ENCODE results near the gene ZYX. TPM values are rescaled to one million over a fixed set of nuclear protein-coding genes. Genes with fewer than 3 reads are reported as not detected.

Gene ZYX
- total and polyA plus RNA-seq, 12 donors, result 48.5 to 152 (median 74.6) TPM

DNA sequence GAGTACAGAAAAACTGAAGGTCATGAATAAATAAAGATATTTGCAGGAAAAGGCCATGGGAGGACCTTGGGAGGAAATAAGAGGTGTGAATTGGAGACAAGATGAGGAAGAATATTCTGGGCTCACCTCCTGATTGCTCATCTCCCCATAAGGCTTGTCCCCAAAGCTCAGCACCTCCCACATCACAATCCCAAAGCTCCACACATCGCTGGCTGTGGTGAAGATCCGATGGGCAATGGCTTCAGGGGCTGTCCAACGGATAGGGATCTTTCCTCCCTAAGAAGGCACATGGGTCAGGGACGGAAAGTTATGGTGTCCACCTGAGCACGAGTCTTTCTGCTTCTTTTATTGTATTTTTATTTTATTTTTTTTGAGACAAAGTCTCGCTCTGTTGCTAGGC is 12.9 kb downstream of the ZYX start:
- intact Hi-C loops (cut with DNase I), result no loop called here
- Histone ChIP-seq H3K4me3 (no peak overlapping the region), H3K27me3 (no peaks in the 10 kb centered on the region), H3K36me3 (peaks cover 0 to 41% (median 19%) of the 10 kb centered on the region in 9 donors), H3K27ac (no peak overlapping the region), H3K4me1 (peaks cover 14 to 67% (median 62%) of the 10 kb centered on the region in 9 donors), H3K9me3 (no peaks in the 10 kb centered on the region)
- 96 to 99% methylated on average over 6 of the region's 6 CpGs for WGBS, 2 donors
- TF ChIP-seq, protein P1, sequence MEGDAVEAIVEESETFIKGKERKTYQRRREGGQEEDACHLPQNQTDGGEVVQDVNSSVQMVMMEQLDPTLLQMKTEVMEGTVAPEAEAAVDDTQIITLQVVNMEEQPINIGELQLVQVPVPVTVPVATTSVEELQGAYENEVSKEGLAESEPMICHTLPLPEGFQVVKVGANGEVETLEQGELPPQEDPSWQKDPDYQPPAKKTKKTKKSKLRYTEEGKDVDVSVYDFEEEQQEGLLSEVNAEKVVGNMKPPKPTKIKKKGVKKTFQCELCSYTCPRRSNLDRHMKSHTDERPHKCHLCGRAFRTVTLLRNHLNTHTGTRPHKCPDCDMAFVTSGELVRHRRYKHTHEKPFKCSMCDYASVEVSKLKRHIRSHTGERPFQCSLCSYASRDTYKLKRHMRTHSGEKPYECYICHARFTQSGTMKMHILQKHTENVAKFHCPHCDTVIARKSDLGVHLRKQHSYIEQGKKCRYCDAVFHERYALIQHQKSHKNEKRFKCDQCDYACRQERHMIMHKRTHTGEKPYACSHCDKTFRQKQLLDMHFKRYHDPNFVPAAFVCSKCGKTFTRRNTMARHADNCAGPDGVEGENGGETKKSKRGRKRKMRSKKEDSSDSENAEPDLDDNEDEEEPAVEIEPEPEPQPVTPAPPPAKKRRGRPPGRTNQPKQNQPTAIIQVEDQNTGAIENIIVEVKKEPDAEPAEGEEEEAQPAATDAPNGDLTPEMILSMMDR (IDR thresholded peaks at IDR 0.05), result no peak
- ATAC-seq (no peak), DNase-seq (no peak)

DNA sequence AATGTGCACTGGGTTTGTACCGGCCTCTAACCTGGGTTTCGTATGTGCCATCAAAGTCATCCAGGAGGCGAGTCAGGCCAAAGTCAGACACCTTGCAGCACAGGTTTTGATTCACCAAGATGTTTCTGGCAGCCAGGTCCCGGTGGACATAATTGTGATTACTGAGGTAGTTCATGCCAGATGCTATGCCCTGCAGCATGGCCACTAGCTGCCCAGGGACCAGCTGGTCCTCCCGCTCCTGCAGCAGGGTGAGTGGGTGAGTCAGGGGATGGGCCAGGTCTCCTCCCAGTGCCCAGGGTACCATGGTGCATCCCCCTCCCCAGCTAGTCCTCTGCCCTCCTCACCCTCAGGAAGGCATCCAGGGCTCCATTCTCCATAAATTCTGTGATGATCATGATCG is 13.6 kb downstream of the ZYX start:
- WGBS, 2 donors, result 87 to 89% methylated on average over 6 of the region's 6 CpGs
- H3K9me3 ChIP-seq, result no peaks in the 10 kb centered on the region
- H3K4me3 ChIP-seq, result no peak overlapping the region
- no peak for DNase-seq
- peaks cover 14 to 67% (median 55%) of the 10 kb centered on the region in 9 donors for H3K4me1 ChIP-seq
- no peaks in the 10 kb centered on the region for H3K27me3 ChIP-seq
- peaks cover 0 to 33% (median 17%) of the 10 kb centered on the region in 9 donors for H3K36me3 ChIP-seq
- no peak overlapping the region for H3K27ac ChIP-seq
- no peak for ATAC-seq
- TF ChIP-seq, protein P1 (IDR thresholded peaks at IDR 0.05), result no peak
- intact Hi-C loops (cut with DNase I), result no loop called here

DNA sequence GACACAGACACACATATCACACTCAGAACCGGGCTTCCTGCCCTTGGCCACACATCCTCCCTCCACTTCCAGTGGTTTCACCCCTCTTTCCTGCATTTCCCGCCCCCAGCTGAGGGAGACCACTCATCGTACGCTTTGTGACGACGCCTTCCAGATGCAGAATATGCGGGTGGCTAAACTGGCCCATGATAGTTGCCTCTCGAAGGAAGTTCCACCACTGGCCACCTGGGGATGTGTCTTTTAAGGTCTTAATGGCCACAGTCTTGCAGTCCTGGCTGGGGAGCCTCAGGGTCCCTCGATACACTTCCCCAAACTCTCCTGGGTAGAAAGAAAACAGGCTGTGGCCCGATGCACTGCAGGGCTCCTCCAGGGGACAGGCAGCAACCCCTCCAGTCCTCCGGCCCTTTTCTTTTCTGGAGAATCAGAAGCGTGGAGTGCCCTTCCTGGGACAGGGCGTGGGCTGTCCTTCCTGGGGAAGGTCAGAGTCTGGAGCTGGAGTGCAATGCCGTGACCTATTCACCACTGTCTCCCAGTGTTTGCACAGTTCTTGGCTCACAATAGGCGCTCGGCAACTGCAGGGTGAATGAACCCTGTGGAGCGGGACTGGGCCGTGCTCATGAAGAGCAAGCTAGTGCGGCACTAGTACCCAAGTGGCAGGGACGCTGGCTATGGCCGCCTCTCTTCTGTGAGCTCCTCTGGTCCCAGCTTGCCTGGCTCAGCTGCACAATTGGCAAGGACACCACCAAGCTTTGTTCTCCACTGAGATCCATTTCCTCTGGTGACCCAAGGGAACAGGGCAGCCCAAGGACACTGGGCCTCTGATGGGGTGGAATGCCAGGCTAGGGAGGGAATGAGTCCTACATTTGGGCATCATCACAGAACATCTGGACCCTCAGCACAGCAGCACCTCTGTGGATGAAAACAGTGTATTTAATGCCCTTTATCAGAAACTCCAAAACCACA is 14.3 kb downstream of the ZYX start:
- WGBS, 2 donors, result 46 to 55% methylated on average over 21 of the region's 21 CpGs
- peaks cover 0 to 27% (median 10%) of the 10 kb centered on the region in 9 donors for H3K36me3 ChIP-seq
- DNase-seq (no peak), ATAC-seq (peak in 6 of 8 donors; percentile 5 to 44 (median 25))
- H3K4me3 ChIP-seq, result peak overlapping the region in 1 of 10 donors; percentile 8
- peak overlapping the region in 5 of 10 donors; percentile 14 to 59 (median 41) for H3K27ac ChIP-seq
- H3K9me3 ChIP-seq, result no peaks in the 10 kb centered on the region
- TF ChIP-seq, protein P1 (IDR thresholded peaks at IDR 0.05), result peak in 2 of 9 donors; percentile 7 to 28
- H3K4me1 ChIP-seq, result peaks cover 14 to 63% (median 48%) of the 10 kb centered on the region in 9 donors
- intact Hi-C loops (cut with DNase I), result no loop called here
- H3K27me3 ChIP-seq, result no peaks in the 10 kb centered on the region

DNA sequence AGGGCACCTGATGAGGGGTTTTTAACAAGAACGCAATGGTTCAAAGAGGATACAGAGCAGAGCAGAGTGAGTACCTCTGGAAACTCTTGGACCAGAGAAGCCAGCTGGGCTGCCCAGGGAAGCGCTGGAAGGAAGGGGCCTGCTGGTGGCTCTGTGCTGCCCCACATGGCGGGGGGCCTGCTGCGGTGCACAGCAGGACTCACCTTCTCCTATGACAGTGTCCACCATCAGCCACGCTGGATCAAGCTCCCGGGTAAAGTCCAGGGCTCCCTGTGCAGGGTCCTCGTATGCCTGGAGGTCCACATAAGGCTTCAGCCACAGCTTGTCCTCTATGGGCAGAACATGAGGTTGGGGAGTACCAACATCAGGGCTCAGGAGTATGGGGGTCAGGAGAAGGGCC is 15.0 kb downstream of the ZYX start:
- ATAC-seq, result no peak
- peaks cover 12 to 55% (median 43%) of the 10 kb centered on the region in 9 donors for H3K4me1 ChIP-seq

More for the DNA sequence above, 15.0 kb downstream of the ZYX start:
- no peak for DNase-seq
- no peak overlapping the region for H3K4me3 ChIP-seq
- no peaks in the 10 kb centered on the region for H3K27me3 ChIP-seq
- H3K27ac ChIP-seq, result peak overlapping the region in 2 of 10 donors; percentile 15 to 41
- no peaks in the 10 kb centered on the region for H3K9me3 ChIP-seq
- intact Hi-C loops (cut with DNase I), result no loop called here
- WGBS, 2 donors, result 83 to 84% methylated on average over 7 of the region's 7 CpGs
- H3K36me3 ChIP-seq, result peaks cover 0 to 19% (median 3%) of the 10 kb centered on the region in 9 donors
- TF ChIP-seq, protein P1 (IDR thresholded peaks at IDR 0.05), result no peak
